OCI-LY3 (cell line): ENCODE data around the gene ROR2.

Source experiments
- EZH2phosphoT487 ChIP-seq: fragments of 200-600 bp; shearing (Covaris generic); IDR thresholded peaks from 2 replicates; pipeline ENCODE4 v1.6.1; 2018; ENCODE audit warnings: antibody characterized with exemption, mixed run types, low read depth
- TF ChIP-seq, protein P1 (sequence below): fragments of 200-600, 300-600 bp; sonication (generic); IDR thresholded peaks from 2 replicates; pipeline ENCODE4 v1.5.1; 2014; ENCODE audit warnings: antibody characterized with exemption, low read length, low read depth

DNA sequence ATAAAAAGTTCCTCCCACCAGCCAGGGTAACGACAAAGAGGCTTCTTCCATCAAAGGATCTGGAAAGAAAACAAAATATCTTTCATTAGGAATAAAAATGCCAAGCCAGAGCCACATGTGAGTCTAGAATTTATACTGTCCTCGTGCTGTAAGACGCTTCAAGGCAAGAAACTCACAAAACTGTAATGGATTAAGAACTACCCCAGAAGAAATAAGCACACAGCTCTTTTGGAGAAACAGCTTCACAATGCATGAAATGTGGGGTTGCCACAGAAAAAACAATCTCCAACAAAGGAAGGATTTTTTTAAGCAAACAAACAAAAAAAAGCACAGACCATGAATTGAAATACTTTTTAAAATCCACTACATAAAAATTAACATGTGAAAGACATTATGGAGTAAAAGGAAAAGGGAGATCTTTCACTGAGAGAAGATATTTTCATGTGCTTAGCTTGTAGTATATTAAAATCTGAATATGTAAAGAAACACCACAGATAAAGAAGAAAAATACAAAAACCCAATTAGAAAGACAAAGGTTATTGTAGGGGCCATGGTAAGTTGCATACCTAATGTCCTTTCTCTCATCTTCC, 385.9 kb downstream of the ROR2 start:
- TF ChIP-seq, protein P1, sequence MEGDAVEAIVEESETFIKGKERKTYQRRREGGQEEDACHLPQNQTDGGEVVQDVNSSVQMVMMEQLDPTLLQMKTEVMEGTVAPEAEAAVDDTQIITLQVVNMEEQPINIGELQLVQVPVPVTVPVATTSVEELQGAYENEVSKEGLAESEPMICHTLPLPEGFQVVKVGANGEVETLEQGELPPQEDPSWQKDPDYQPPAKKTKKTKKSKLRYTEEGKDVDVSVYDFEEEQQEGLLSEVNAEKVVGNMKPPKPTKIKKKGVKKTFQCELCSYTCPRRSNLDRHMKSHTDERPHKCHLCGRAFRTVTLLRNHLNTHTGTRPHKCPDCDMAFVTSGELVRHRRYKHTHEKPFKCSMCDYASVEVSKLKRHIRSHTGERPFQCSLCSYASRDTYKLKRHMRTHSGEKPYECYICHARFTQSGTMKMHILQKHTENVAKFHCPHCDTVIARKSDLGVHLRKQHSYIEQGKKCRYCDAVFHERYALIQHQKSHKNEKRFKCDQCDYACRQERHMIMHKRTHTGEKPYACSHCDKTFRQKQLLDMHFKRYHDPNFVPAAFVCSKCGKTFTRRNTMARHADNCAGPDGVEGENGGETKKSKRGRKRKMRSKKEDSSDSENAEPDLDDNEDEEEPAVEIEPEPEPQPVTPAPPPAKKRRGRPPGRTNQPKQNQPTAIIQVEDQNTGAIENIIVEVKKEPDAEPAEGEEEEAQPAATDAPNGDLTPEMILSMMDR: no peak
- TF ChIP-seq EZH2phosphoT487: no peak
